GM21423 (cell line): ENCODE measurements around the gene MRPS27.
"Not testable (repeated sequence)": the region's sequence is repeated elsewhere in the genome, so short reads cannot be mapped to it uniquely, and the experiment has no call there.

Source experiments
- ATAC-seq: cut with Tn5 transposase; IDR thresholded peaks from one replicate; pipeline ENCODE4 v1.9.1; 2021; ENCODE audit warnings: mild to moderate bottlenecking, moderate library complexity; ENCODE audit not compliant: unreplicated experiment

The MRPS27 gene

GRCh38 chr5:72326306-72326649 is 6.2 kb upstream of the MRPS27 start:
- no peak for ATAC-seq

- ATAC-seq: no peak
Measured at GRCh38 chr5:72325566-72326305, 5.7 kb upstream of the MRPS27 start.

GRCh38 chr5:72324189-72324825 is 4.3 kb upstream of the MRPS27 start:
- no peak for ATAC-seq

- not testable (repeated sequence) for ATAC-seq
Measured at GRCh38 chr5:72319435-72319975, 535 bp downstream of the MRPS27 start.

GRCh38 chr5:72314571-72315172 is 5.4 kb downstream of the MRPS27 start:
- ATAC-seq: no peak

- ATAC-seq: no peak
Measured at GRCh38 chr5:72313141-72313540, 6.9 kb downstream of the MRPS27 start.

- no peak for ATAC-seq
Measured at GRCh38 chr5:72308853-72309191, 11.2 kb downstream of the MRPS27 start.

- ATAC-seq: peak; percentile 90
Measured at GRCh38 chr5:72307968-72308852, 11.8 kb downstream of the MRPS27 start.

- no peak for ATAC-seq
Measured at GRCh38 chr5:72307573-72307967, 12.5 kb downstream of the MRPS27 start.

- ATAC-seq: no peak
Measured at GRCh38 chr5:72305194-72306142, 14.6 kb downstream of the MRPS27 start.

- ATAC-seq: no peak
Measured at GRCh38 chr5:72302171-72302570, 17.9 kb downstream of the MRPS27 start.

GRCh38 chr5:72301557-72301956 is 18.5 kb downstream of the MRPS27 start:
- peak; percentile 68 for ATAC-seq

- ATAC-seq: no peak
Measured at GRCh38 chr5:72300590-72301339, 19.3 kb downstream of the MRPS27 start.

GRCh38 chr5:72298711-72299110 is 21.3 kb downstream of the MRPS27 start:
- no peak for ATAC-seq

- ATAC-seq: peak; percentile 41
Measured at GRCh38 chr5:72298136-72298535, 21.9 kb downstream of the MRPS27 start.

- ATAC-seq: no peak
Measured at GRCh38 chr5:72296256-72296655, 23.8 kb downstream of the MRPS27 start.

- no peak for ATAC-seq
Measured at GRCh38 chr5:72295539-72295938, 24.5 kb downstream of the MRPS27 start.

GRCh38 chr5:72294473-72294872 is 25.6 kb downstream of the MRPS27 start:
- ATAC-seq: no peak

- ATAC-seq: no peak
Measured at GRCh38 chr5:72293495-72294055, 26.5 kb downstream of the MRPS27 start.
